H1 (cell line): ENCODE results near the gene LFNG. TPM values are rescaled to one million over a fixed set of nuclear protein-coding genes. Genes with fewer than 3 reads are reported as not detected.

Experiments used
- CHD1 ChIP-seq: IDR thresholded peaks from 2 replicates; pipeline ENCODE4 v1.6.1; 2012; ENCODE audit warnings: low read depth, low read length, improper control_type of control experiment
- EZH2 ChIP-seq: fragments of 200-600 bp; sonication (generic); IDR thresholded peaks from 2 replicates; pipeline ENCODE4 v1.7.1; 2012; ENCODE audit warnings: low read depth, mild to moderate bottlenecking, moderate library complexity, low read length, inconsistent platforms; ENCODE audit not compliant: severe bottlenecking
- KDM1A ChIP-seq: fragments of 200-600, 300-600 bp; sonication (generic); IDR thresholded peaks from 2 replicates; pipeline ENCODE4 v1.7.1; 2016; ENCODE audit warnings: mild to moderate bottlenecking, low read length, borderline replicate concordance
- polyA plus RNA-seq, 7 experiments: library from polyadenylated mRNA; depleted of rRNA in 3 of 7; stranded (reverse) in 5 of 7; unstranded in 2 of 7; fragments of >200 nt in 5 of 7; fragments of 200-250 nt in 2 of 7; gene quantifications; 1 replicate in 5 of 7; 2 replicates in 1 of 7; 4 replicates in 1 of 7; pipeline versions ENCODE4 v1.2.1 to v1.2.3, GENCODE V29; 2011 to 2013; ENCODE audit warnings: missing spikeins in 2 of 7, mixed read lengths in 2 of 7
- total RNA-seq: library from RNA; stranded (reverse); fragmentation: NEBNext Ultra II Directional; extraction: Animal tissue kit (Norgen Biotek cat#: 25700); gene quantifications from 2 replicates; pipeline ENCODE4 v1.2.1, GENCODE V29; 2021

The LFNG gene
- total and polyA plus RNA-seq, 2 of the 8 experiments (the other 6 are each of a cell fraction or from before 2014, with no cell fraction given), result 31.6 to 35.6 TPM

GRCh38 chr7:2575733-2576340, 56.3 kb downstream of the LFNG start (continued):
- TF ChIP-seq CHD1 (no peak), KDM1A (no peak), EZH2 (no peak)
